RWPE2 (cell line): ENCODE results near the gene COA7.

Experiments
- ATAC-seq: fragments of 200-7000 bp; cut with Tn5 transposase; 3 replicates; pipeline ENCODE4 v1.9.1; 2021; ENCODE audit warnings: low read depth
- DNase-seq: peaks from one replicate; pipeline ENCODE4 v3.0.0-alpha.2; 2020; ENCODE audit warnings: low spot score
- H3K27ac ChIP-seq: fragments of 450-650 bp; 2 replicates; pipeline ENCODE4 v1.5.1; 2017; ENCODE audit warnings: mild to moderate bottlenecking; ENCODE audit not compliant: poor library complexity, severe bottlenecking
- H3K27me3 ChIP-seq: fragments of 250-450 bp; sonication (Bioruptor Pico); 2 replicates; pipeline ENCODE4 v1.5.1; 2021; ENCODE audit warnings: mild to moderate bottlenecking, moderate library complexity; ENCODE audit not compliant: insufficient read depth, poor library complexity, severe bottlenecking
- H3K36me3 ChIP-seq: fragments of 250-450 bp; sonication (Bioruptor Pico); 2 replicates; pipeline ENCODE4 v1.5.1; 2020; ENCODE audit warnings: low read depth, mild to moderate bottlenecking, moderate library complexity
- H3K4me1 ChIP-seq: fragments of 250-450 bp; sonication (Bioruptor Pico); 2 replicates; pipeline ENCODE4 v1.5.1; 2021; ENCODE audit warnings: mild to moderate bottlenecking, moderate library complexity; ENCODE audit not compliant: insufficient read depth, poor library complexity, severe bottlenecking
- H3K4me3 ChIP-seq: fragments of 250-450 bp; sonication (Bioruptor Pico); 2 replicates; pipeline ENCODE4 v1.5.1; 2021; ENCODE audit warnings: mild to moderate bottlenecking, moderate library complexity; ENCODE audit not compliant: severe bottlenecking
- H3K9me3 ChIP-seq: fragments of 250-450 bp; sonication (Bioruptor Pico); 2 replicates; pipeline ENCODE4 v1.5.1; 2021; ENCODE audit warnings: mild to moderate bottlenecking, moderate library complexity; ENCODE audit not compliant: severe bottlenecking
- CTCF ChIP-seq: fragments of 450-650 bp; IDR thresholded peaks from one replicate; pipeline ENCODE4 v1.5.1; 2017; ENCODE audit warnings: mild to moderate bottlenecking, moderate library complexity; ENCODE audit not compliant: poor library complexity, severe bottlenecking

Gene COA7

GRCh38 chr1:52727956-52728656 is 30.0 kb upstream of the COA7 start:
- H3K4me1 ChIP-seq = peaks cover 3% of the 10 kb centered on the region
- DNase-seq = no peak
- no peak for ATAC-seq
- no peak overlapping the region for H3K27ac ChIP-seq
- H3K36me3 ChIP-seq = no peaks in the 10 kb centered on the region; the same call in 1 of the 2 replicates
- H3K4me3 ChIP-seq = no peak overlapping the region
- H3K9me3 ChIP-seq = no peaks in the 10 kb centered on the region
- no peak for TF ChIP-seq CTCF
- no peaks in the 10 kb centered on the region for H3K27me3 ChIP-seq

DNA sequence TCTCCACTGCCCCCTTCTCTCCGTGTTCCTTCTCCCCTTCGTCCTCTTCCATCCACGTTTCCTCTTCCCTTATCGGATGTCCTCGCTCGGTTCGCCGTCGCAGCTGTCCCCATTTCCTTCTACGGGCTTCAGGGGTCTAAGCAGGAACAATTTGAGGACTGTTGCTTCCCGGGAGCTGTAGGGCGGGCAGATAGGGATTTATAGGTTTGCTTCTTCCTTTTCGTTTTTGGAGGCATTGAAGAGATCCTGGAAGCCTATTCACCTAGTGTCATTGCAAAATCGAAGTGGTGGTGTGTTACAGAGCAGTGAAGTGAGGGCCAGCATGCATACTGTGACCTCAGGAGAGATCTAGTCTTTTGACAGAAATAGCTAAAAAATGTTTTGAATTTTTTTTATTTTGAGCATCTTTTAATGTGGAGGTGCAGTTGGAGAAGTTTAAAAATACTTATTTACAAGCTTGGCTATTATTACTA is 29.0 kb upstream of the COA7 start:
- peak overlapping the region; percentile 95 for H3K4me3 ChIP-seq
- no peaks in the 10 kb centered on the region for H3K9me3 ChIP-seq
- no peaks in the 10 kb centered on the region; the same call in 1 of the 2 replicates for H3K36me3 ChIP-seq
- TF ChIP-seq CTCF = no peak
- ATAC-seq (0 out of 3 replicates have a peak, but pooled peaks have one; percentile 15), DNase-seq (no peak)
- H3K27me3 ChIP-seq = no peaks in the 10 kb centered on the region
- H3K27ac ChIP-seq = peak overlapping the region; percentile 31
- H3K4me1 ChIP-seq = peaks cover 3% of the 10 kb centered on the region

- peak; percentile 94 for ATAC-seq
- H3K4me1 ChIP-seq = peaks cover 3% of the 10 kb centered on the region
- DNase-seq = peak; percentile 82
- H3K36me3 ChIP-seq = no peaks in the 10 kb centered on the region; the same call in 1 of the 2 replicates
- no peak for TF ChIP-seq CTCF
- H3K4me3 ChIP-seq = peak within 1 kb of the TSS; percentile 95
- H3K27me3 ChIP-seq = no peaks in the 10 kb centered on the region
- H3K27ac ChIP-seq = peak within 1 kb of the TSS; percentile 31
- no peaks in the 10 kb centered on the region for H3K9me3 ChIP-seq
These were observed 28.3 kb upstream of the COA7 start, which contains the start of gene ZYG11B for GRCh38 chr1:52726265-52727113. ZYG11B (plus strand) TSS chr1:52726453; CDS start chr1:52726654, 201 bp downstream.

GRCh38 chr1:52725903-52726264 is 27.7 kb upstream of the COA7 start:
- TF ChIP-seq CTCF = no peak
- peak overlapping the region; percentile 95 for H3K4me3 ChIP-seq
- no peaks in the 10 kb centered on the region for H3K9me3 ChIP-seq
- peaks cover 3% of the 10 kb centered on the region for H3K4me1 ChIP-seq
- DNase-seq = no peak
- no peaks in the 10 kb centered on the region for H3K27me3 ChIP-seq
- H3K27ac ChIP-seq = no peak overlapping the region
- H3K36me3 ChIP-seq = no peaks in the 10 kb centered on the region; the same call in 1 of the 2 replicates
- ATAC-seq = no peak
